Nasal cavity respiratory epithelium epithelial cell of viscerocranial mucosa (primary cell): ENCODE results near the gene KDM4B. TPM values are rescaled to one million over a fixed set of nuclear protein-coding genes. Genes with fewer than 3 reads are reported as not detected.

ENCODE experiments used
- total RNA-seq: library from RNA; depleted of rRNA; stranded (reverse); fragments of >200 nt; gene quantifications from 2 replicates; pipeline ENCODE4 v1.2.3, GENCODE V29; 2014

Gene KDM4B
- 9.2 and 28.7 TPM in 2 replicates for total RNA-seq

DNA sequence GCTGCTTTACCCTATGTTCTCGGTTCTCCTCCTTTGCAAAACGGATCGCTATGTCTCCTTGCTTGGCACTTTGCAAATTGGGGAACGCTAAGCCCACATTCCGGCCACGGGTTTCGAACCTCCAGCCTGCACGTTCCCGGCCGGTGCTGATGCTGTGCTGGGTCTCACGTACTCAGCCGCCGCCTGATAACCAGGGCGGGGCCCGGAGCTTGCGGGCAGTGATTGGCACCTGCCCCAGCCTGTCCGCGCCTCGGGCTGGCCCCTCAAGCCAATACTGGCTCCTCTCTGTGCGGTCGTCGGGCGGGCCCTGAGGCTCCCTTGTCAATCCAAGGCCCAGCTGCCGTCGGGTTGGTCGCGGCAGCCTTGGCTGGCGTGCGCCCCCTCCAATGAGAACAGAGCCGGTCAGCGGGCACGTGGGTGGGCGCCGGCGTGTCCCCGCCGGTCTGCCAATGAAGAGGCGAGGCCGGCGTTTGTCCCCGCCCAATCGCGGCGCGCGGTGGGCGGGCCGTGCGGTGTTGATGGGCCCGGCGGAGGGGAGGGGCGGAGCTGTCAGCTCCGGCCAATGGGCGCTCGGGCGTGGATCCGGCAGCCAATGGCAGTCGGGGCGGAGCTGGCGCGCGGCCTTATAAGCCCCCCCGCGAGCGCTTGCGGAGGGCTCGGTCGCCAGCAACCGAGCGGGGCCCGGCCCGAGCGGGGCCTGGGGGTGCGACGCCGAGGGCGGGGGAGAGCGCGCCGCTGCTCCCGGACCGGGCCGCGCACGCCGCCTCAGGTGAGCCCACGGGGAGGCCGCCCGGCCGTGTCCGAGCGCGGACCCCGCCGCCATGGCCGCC, at the start of gene KDM4B:
Gene KDM4B, plus strand, starts transcription at position 652 of the 830 bp plus-strand sequence. CDS start 63,778 bp downstream, outside the sequence.

Other genes starting within 250 kb of the KDM4B start
- gene DPP9, start 245.3 kb upstream of the KDM4B start, total RNA-seq: 38.3 and 40.3 TPM in 2 replicates
- 29.8 and 30.4 TPM in 2 replicates for gene FEM1A, start 177.4 kb upstream of the KDM4B start, total RNA-seq
- 7.2 and 15.4 TPM in 2 replicates for gene TICAM1, start 137.4 kb upstream of the KDM4B start, total RNA-seq
- gene PLIN3, start 101.4 kb upstream of the KDM4B start, total RNA-seq: 62.2 and 138 TPM in 2 replicates
- not detected in 2 replicates for gene ARRDC5, start 66.2 kb upstream of the KDM4B start, total RNA-seq
- 4.4 and 7.3 TPM in 2 replicates for gene UHRF1, start 59.6 kb upstream of the KDM4B start, total RNA-seq